ENCODE results near the gene NINL.
"Not testable (repeated sequence)": the region's sequence is repeated elsewhere in the genome, so short reads cannot be mapped to it uniquely, and the experiment has no call there.

The NINL gene

DNA sequence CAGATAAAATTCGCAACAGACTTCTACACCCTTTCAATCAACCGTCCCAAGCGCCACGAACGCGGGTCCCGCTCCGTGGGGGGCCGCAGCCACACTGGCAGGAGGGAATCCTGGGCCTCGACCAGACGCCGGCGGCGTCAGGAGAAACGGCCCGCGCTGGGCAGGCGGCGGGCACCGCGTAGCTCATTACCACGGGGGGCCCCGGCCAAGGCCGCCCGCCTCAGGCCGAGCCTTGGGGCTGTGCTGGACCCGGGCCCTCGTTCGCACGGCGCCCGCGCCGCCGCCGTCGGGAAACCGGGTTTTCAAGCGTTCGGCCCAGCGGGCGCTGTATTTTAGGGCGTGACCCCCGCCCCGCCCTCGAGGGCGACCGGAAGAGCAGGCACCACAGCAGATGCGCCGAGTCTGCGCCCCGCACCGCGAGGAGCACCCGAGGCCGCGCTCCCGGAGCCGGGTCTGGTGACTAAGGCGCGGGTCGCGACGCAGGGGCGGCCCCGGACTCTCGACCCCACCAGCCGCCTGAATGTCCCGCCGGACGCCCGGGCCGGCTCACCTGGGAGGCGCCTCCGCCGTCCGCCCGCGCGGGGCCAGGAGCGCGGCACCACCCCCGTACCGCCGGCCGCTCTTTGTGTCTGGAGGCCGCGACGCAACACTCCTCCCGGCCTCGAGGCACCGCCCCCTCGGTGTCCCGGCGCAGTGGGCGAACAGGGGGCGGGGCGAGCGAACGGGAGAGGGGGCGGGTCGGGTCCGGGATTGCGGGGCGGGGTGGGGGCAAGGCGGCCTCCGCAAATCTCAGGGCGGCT, at the start of gene NINL:
TSS of gene NINL (minus strand) at position 627 of the 800 bp plus-strand sequence. CDS start 58,944 bp downstream, outside the sequence.
- peaks cover 4% of the 10 kb centered on the region for H3K36me3 ChIP-seq (ENCODE audit: insufficient read depth, low read length)
- peak within 1 kb of the TSS; percentile 55 for H3K4me3 ChIP-seq (ENCODE audit: low read length)
- no peaks in the 10 kb centered on the region for H3K4me1 ChIP-seq (ENCODE audit: insufficient read depth, low read length)
- H3K27me3 ChIP-seq (ENCODE audit: insufficient read depth, low read length) = no peaks in the 10 kb centered on the region
- peak within 1 kb of the TSS; percentile 50 for H2AFZ ChIP-seq (ENCODE audit: low read depth, low read length)
- no peaks in the 10 kb centered on the region for H3K9me3 ChIP-seq (ENCODE audit: low read length)

DNA sequence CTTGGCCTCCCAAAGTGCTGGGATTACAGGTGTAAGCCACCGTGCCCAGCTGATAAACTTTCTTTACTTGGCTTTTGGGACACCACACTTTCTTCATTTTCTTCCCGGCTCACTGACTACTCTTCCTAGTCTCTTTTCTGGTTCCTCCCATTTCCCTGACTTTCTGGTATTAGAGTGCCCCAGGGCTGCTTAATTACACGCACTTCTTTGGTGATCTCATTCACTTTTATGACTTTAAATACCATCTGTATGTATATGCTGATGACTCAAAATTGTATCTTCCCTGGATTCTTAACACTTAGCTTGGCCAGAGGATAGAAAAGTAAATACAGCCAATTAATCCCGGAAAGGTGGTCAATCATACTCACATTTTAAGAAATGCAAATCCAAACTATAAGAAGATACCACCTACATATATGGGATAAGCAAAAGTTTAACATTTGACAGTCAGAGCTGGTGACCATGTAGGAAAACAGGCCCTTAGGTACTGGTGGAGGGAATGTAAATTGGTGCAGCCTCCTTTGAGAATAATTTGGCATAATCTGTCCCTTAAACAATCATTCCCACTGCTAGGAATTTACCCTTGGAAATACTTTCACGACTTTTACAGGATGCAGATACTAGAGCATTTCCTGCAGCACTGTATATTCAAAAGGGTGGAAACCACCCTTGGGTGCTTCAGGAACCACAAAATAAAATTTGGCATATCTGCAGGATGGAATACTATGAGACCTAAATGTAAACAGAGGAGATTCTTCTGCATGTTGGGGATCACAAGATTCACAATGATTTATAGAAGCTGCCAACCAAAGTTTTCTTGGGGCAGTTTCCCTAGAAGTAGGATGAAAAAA, 47.8 kb upstream of the NINL start:
- Histone ChIP-seq H3K4me3 (ENCODE audit: low read length) (no peak overlapping the region), H3K27me3 (ENCODE audit: insufficient read depth, low read length) (no peaks in the 10 kb centered on the region), H2AFZ (ENCODE audit: low read depth, low read length) (no peak overlapping the region), H3K36me3 (ENCODE audit: insufficient read depth, low read length) (peaks cover 2% of the 10 kb centered on the region), H3K4me1 (ENCODE audit: insufficient read depth, low read length) (no peaks in the 10 kb centered on the region), H3K9me3 (ENCODE audit: low read length) (peaks cover 5% of the 10 kb centered on the region)

GRCh38 chr20:25630615-25631014, 45.3 kb upstream of the NINL start:
- H3K27me3 ChIP-seq (ENCODE audit: insufficient read depth, low read length); H3K4me3 ChIP-seq (ENCODE audit: low read length); H3K4me1 ChIP-seq (ENCODE audit: insufficient read depth, low read length); H3K9me3 ChIP-seq (ENCODE audit: low read length); H3K36me3 ChIP-seq (ENCODE audit: insufficient read depth, low read length); H2AFZ ChIP-seq (ENCODE audit: low read depth, low read length): not testable (repeated sequence)

- Histone ChIP-seq H3K9me3 (ENCODE audit: low read length) (peaks cover 4% of the 10 kb centered on the region), H3K27me3 (ENCODE audit: insufficient read depth, low read length) (no peaks in the 10 kb centered on the region), H3K36me3 (ENCODE audit: insufficient read depth, low read length) (peaks cover 2% of the 10 kb centered on the region), H3K4me3 (ENCODE audit: low read length) (no peak overlapping the region), H2AFZ (ENCODE audit: low read depth, low read length) (no peak overlapping the region), H3K4me1 (ENCODE audit: insufficient read depth, low read length) (no peaks in the 10 kb centered on the region)
Measured at GRCh38 chr20:25629816-25630499, 44.6 kb upstream of the NINL start.

DNA sequence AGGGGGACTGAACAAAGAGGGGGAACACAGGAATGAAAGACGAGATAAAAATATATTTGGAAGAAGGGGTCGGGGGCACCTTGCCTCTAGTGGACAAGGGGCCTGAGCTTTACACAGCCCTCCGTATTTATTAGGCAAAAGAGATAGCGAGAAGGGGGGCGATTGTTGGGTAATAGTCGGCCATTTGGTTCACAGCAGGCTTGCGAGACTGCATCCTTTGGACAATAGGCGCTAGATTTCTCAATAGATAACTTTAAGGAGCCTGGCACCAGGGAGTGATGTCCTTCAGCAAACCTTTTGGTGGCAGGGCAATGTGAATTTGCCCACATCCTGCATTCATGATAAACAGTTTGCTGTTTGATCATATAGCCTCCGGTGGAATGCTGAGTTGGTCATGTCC, 41.4 kb upstream of the NINL start:
- Histone ChIP-seq H3K27me3 (ENCODE audit: insufficient read depth, low read length) (no peaks in the 10 kb centered on the region), H3K4me1 (ENCODE audit: insufficient read depth, low read length) (peaks cover 8% of the 10 kb centered on the region), H2AFZ (ENCODE audit: low read depth, low read length) (no peak overlapping the region), H3K9me3 (ENCODE audit: low read length) (peaks cover 4% of the 10 kb centered on the region), H3K36me3 (ENCODE audit: insufficient read depth, low read length) (no peaks in the 10 kb centered on the region), H3K4me3 (ENCODE audit: low read length) (no peak overlapping the region)

DNA sequence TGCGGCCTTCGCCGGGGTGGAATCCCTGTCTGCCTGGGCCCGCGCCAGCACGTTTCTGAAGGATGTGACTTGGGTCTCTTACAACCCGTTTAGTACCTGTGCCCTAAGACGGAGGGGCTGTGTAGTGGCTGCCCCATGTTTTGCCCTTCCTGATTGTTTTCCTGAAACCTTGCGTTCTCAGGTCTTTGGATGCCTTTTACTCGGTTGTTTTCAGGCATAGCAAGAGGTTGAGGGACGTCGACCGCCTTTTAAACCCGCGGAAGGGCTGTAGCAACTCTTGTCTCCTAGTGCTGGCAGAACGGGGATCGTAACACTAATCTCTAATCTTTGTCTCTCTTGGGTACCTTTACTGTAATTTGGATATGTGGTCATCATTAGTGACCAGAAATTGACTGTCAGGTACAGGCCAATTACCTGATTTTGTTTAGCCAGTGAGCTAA, 39.2 kb upstream of the NINL start:
- H3K9me3 ChIP-seq (ENCODE audit: low read length) = peaks cover 4% of the 10 kb centered on the region
- peak overlapping the region; percentile 97 for H2AFZ ChIP-seq (ENCODE audit: low read depth, low read length)
- no peaks in the 10 kb centered on the region for H3K27me3 ChIP-seq (ENCODE audit: insufficient read depth, low read length)
- peaks cover 8% of the 10 kb centered on the region for H3K4me1 ChIP-seq (ENCODE audit: insufficient read depth, low read length)
- H3K36me3 ChIP-seq (ENCODE audit: insufficient read depth, low read length) = no peaks in the 10 kb centered on the region
- peak overlapping the region; percentile 64 for H3K4me3 ChIP-seq (ENCODE audit: low read length)

- H3K36me3 ChIP-seq (ENCODE audit: insufficient read depth, low read length) = no peaks in the 10 kb centered on the region
- peaks cover 8% of the 10 kb centered on the region for H3K4me1 ChIP-seq (ENCODE audit: insufficient read depth, low read length)
Measured at GRCh38 chr20:25623736-25624499, 38.6 kb upstream of the NINL start, which contains the start of gene NANP. Gene NANP, minus strand, starts transcription at chr20:25624014. Its CDS starts 66 bp downstream, at chr20:25623948.

DNA sequence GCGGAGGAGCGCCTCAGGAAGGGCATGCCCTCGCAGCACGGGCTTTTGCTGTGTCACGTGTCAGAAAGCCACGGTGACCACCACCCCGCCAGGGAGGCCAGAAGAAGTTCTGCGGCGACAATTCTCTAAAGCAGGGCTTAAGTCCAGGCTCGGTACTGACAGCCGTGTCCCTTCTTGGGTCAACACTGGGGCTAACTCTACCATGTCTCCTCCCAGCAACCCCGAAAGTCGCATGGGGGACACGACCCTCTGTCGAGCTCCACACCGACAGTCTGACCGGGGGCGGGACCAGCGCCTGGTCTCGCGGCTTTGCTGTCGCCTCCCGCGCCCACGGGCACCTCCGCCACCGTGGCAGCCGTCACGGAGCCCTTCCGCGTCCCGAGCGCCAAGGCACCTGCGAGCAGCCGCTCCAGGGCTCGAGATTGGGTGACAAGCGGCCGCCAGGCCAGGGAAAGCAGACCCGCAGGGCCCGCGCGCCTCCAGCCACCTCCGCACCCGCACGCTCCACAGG, 37.9 kb upstream of the NINL start:
- Histone ChIP-seq H2AFZ (ENCODE audit: low read depth, low read length) (peak overlapping the region; percentile 97), H3K27me3 (ENCODE audit: insufficient read depth, low read length) (no peaks in the 10 kb centered on the region), H3K4me3 (ENCODE audit: low read length) (peak overlapping the region; percentile 64), H3K9me3 (ENCODE audit: low read length) (no peaks in the 10 kb centered on the region), H3K4me1 (ENCODE audit: insufficient read depth, low read length) (peaks cover 8% of the 10 kb centered on the region), H3K36me3 (ENCODE audit: insufficient read depth, low read length) (no peaks in the 10 kb centered on the region)

More at GRCh38 chr20:25623736-25624499, 38.6 kb upstream of the NINL start, which contains the start of gene NANP:
- Histone ChIP-seq H3K27me3 (ENCODE audit: insufficient read depth, low read length) (no peaks in the 10 kb centered on the region), H3K9me3 (ENCODE audit: low read length) (no peaks in the 10 kb centered on the region), H2AFZ (ENCODE audit: low read depth, low read length) (peak within 1 kb of the TSS; percentile 97), H3K4me3 (ENCODE audit: low read length) (peak within 1 kb of the TSS; percentile 64)

DNA sequence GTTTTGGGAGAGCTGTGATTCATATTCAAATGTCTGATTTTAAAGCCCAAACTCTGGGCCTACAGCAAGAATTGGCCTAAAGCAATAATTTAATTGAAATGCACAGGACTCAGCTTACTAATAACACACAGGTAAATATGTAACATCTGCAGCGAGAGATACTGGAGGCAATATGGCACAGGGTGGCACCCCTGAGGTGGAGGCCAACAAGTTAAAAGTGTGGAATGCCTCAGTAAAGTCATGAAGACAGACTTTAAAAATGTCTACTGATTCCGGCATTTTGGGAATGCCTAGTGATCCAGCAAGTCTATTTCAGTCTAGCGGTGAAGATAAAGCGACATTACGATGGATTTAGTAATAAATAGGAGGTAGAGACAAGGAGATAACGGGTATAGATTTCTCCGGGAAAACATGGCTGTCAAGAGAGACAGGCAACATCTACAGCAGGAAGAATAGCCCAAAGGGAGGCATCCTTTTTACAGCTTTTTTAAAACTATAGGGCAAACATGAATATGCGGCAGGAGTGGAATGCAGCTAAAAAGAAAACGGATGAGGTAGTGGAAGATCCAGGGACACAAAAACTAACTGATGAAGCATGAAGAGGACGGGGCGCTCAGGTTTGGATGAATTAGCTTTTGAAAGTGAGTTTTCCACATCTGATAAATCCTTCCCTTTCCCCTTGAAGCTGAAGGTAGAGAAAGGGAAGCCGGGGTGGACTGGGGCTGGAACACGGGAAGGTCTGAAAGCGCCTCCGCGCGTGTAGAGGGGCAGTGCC, 37.3 kb upstream of the NINL start:
- Histone ChIP-seq H3K4me3 (ENCODE audit: low read length) (peak overlapping the region; percentile 64), H3K27me3 (ENCODE audit: insufficient read depth, low read length) (no peaks in the 10 kb centered on the region), H2AFZ (ENCODE audit: low read depth, low read length) (peak overlapping the region; percentile 97), H3K36me3 (ENCODE audit: insufficient read depth, low read length) (no peaks in the 10 kb centered on the region), H3K9me3 (ENCODE audit: low read length) (no peaks in the 10 kb centered on the region), H3K4me1 (ENCODE audit: insufficient read depth, low read length) (peaks cover 8% of the 10 kb centered on the region)

GRCh38 chr20:25622049-25622448, 36.7 kb upstream of the NINL start:
- Histone ChIP-seq H3K36me3 (ENCODE audit: insufficient read depth, low read length) (no peaks in the 10 kb centered on the region), H3K27me3 (ENCODE audit: insufficient read depth, low read length) (no peaks in the 10 kb centered on the region), H2AFZ (ENCODE audit: low read depth, low read length) (no peak overlapping the region), H3K9me3 (ENCODE audit: low read length) (no peaks in the 10 kb centered on the region), H3K4me3 (ENCODE audit: low read length) (peak overlapping the region; percentile 64), H3K4me1 (ENCODE audit: insufficient read depth, low read length) (peaks cover 8% of the 10 kb centered on the region)

GRCh38 chr20:25619514-25619913, 34.2 kb upstream of the NINL start:
- Histone ChIP-seq H3K27me3 (ENCODE audit: insufficient read depth, low read length) (no peaks in the 10 kb centered on the region), H3K4me1 (ENCODE audit: insufficient read depth, low read length) (peaks cover 6% of the 10 kb centered on the region), H3K4me3 (ENCODE audit: low read length) (no peak overlapping the region), H3K36me3 (ENCODE audit: insufficient read depth, low read length) (peaks cover 14% of the 10 kb centered on the region), H2AFZ (ENCODE audit: low read depth, low read length) (no peak overlapping the region), H3K9me3 (ENCODE audit: low read length) (no peaks in the 10 kb centered on the region)

All from neuron (in vitro differentiated cells).